ENCODE results near the gene NLK.

GRCh38 chr17:27993723-27994310, 48.7 kb upstream of the NLK start:
- TF ChIP-seq, protein P1, sequence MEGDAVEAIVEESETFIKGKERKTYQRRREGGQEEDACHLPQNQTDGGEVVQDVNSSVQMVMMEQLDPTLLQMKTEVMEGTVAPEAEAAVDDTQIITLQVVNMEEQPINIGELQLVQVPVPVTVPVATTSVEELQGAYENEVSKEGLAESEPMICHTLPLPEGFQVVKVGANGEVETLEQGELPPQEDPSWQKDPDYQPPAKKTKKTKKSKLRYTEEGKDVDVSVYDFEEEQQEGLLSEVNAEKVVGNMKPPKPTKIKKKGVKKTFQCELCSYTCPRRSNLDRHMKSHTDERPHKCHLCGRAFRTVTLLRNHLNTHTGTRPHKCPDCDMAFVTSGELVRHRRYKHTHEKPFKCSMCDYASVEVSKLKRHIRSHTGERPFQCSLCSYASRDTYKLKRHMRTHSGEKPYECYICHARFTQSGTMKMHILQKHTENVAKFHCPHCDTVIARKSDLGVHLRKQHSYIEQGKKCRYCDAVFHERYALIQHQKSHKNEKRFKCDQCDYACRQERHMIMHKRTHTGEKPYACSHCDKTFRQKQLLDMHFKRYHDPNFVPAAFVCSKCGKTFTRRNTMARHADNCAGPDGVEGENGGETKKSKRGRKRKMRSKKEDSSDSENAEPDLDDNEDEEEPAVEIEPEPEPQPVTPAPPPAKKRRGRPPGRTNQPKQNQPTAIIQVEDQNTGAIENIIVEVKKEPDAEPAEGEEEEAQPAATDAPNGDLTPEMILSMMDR (IDR thresholded peaks at IDR 0.05): no peak
- TF ChIP-seq POLR2A (IDR thresholded peaks at IDR 0.05) (no peak), POLR2AphosphoS5 (IDR thresholded peaks at IDR 0.05) (no peak)

Measured in transverse colon (tissue), 4 donors.